Gastroesophageal sphincter (tissue), 3 donors: ENCODE results near the gene GTF2B.

Source experiments
- CTCF ChIP-seq, 4 experiments: fragments of 200-600 bp in 2 of 4; fragments of 450-650 bp in 2 of 4; sonication (generic) in 1 of 4; IDR thresholded peaks; one replicate each; pipeline ENCODE4 v1.5.1; 2017 to 2019; ENCODE audit warnings: antibody characterized with exemption in 4 of 4, mild to moderate bottlenecking in 2 of 4, moderate library complexity in 2 of 4
- EP300 ChIP-seq: sonication (generic); formaldehyde crosslinking; IDR thresholded peaks from one replicate; pipeline ENCODE4 v1.6.1; 2017; ENCODE audit warnings: antibody characterized with exemption, mild to moderate bottlenecking
- POLR2A ChIP-seq, 2 donors: fragments of 450-650 bp; IDR thresholded peaks; one replicate each; pipeline ENCODE4 v1.6.1; 2017; ENCODE audit warnings: antibody characterized with exemption in 2 of 2, mild to moderate bottlenecking in 2 of 2, moderate library complexity in 1 of 2
- POLR2AphosphoS5 ChIP-seq: sonication (generic); formaldehyde crosslinking; IDR thresholded peaks from one replicate; pipeline ENCODE4 v1.6.1; 2017; ENCODE audit warnings: antibody characterized with exemption

- TF ChIP-seq CTCF (IDR thresholded peaks at IDR 0.05) = no peak
- no peak for TF ChIP-seq POLR2A (IDR thresholded peaks at IDR 0.05)
- no peak for TF ChIP-seq POLR2AphosphoS5
- TF ChIP-seq EP300 = no peak
Observed at GRCh38 chr1:88936760-88937342, 45.5 kb upstream of the GTF2B start.
